ENCODE data around the gene RAB3A. TPM values are rescaled to one million over a fixed set of nuclear protein-coding genes. Genes with fewer than 3 reads are reported as not detected.
A peak's percentile ranks its signal among the peaks of the same experiment; 100 is the strongest.

Gene RAB3A
- total and polyA plus RNA-seq, 9 of the 15 experiments (the other 6 are each of a cell fraction or from before 2014, with no cell fraction given): 0.17 to 5.1 (median 0.90) TPM; not detected in 1

GRCh38 chr19:18147396-18147795 is 56.4 kb downstream of the RAB3A start:
- ATAC-seq: no peak
- H3K27me3 ChIP-seq (ENCODE audit: control insufficient read depth in 2 of 2, insufficient read depth in 2 of 2, low read length in 2 of 2): no peaks in the 10 kb centered on the region
- no peak overlapping the region for H2AFZ ChIP-seq (ENCODE audit: low read depth, low read length)
- no peaks in the 10 kb centered on the region for H3K9me3 ChIP-seq (replicated peaks; ENCODE audit: control insufficient read depth, insufficient read depth, low read depth, low read length)
- ChIA-PET CTCF (ENCODE audit: low intra/inter-chr PET ratio) (no interaction called here), POLR2A (interaction anchor here (0.6 to 1.3 kb wide), 2 partner anchors 132 to 134 kb away, joined by 3 read pairs; partner anchors contain the start of gene JUND)
- intact Hi-C loops (cut with micrococcal nuclease): no loop called here
- no peaks in the 10 kb centered on the region for H4K20me1 ChIP-seq (replicated peaks; ENCODE audit: control insufficient read depth, insufficient read depth, low read length)
- no peak overlapping the region for H3K4me2 ChIP-seq (ENCODE audit: insufficient read depth, low read length)
- H3K36me3 ChIP-seq (ENCODE audit: control insufficient read depth, insufficient read depth, low read length): peaks cover 47% of the 10 kb centered on the region; the same call in 2 of the 3 replicates
- peaks cover 6 to 29% of the 10 kb centered on the region in 2 experiments; a peak in 3 of 5 replicates for H3K4me1 ChIP-seq (replicated peaks in 1 of 2; ENCODE audit: control insufficient read depth in 2 of 2, insufficient read depth in 2 of 2, low read length in 2 of 2)
- DNase-seq (ENCODE audit: extremely low read depth in 1 of 4, low spot score in 3 of 4): no peak
- in situ Hi-C loops (cut with MboI): no loop called here
- H3K4me3 ChIP-seq: no peak overlapping the region
- 84% methylated on average over 9 of the region's 13 CpGs for WGBS (ENCODE audit: insufficient coverage, low coverage, missing lambda C conversion rate)
- no peaks in the 10 kb centered on the region for H3K79me2 ChIP-seq (ENCODE audit: control insufficient read depth, insufficient read depth, low read length)
- no peaks in the 10 kb centered on the region for H3K9me1 ChIP-seq (ENCODE audit: control insufficient read depth, insufficient read depth, low read length)
- TF ChIP-seq BCL6 (CRISPR knock-in tag; IDR thresholded peaks at IDR 0.05) (no peak), MEF2A (IDR thresholded peaks at IDR 0.05; ENCODE audit: control insufficient read depth, low read depth, low read length) (no peak), CBX8 (IDR thresholded peaks at IDR 0.05; ENCODE audit: borderline replicate concordance, extremely low read depth, low read depth, low read length, poor library complexity, severe bottlenecking) (no peak), SMARCC2 (IDR thresholded peaks at IDR 0.05; ENCODE audit: low read depth) (no peak), POLR2H (tag; IDR thresholded peaks at IDR 0.05; ENCODE audit: low read depth) (no peak), TCFL5 (CRISPR knock-in tag; conservative IDR thresholded peaks at IDR 0.05) (no peak), TAF9B (IDR thresholded peaks at IDR 0.05; ENCODE audit: partially characterized antibody) (no peak), BHLHE40 (IDR thresholded peaks at IDR 0.05; ENCODE audit: low read length) (no peak), ATF7 (IDR thresholded peaks at IDR 0.05) (no peak), KHSRP (IDR thresholded peaks at IDR 0.05) (no peak), PHB (CRISPR knock-in tag; IDR thresholded peaks at IDR 0.05) (no peak)
- TF ChIP-seq, protein P1, sequence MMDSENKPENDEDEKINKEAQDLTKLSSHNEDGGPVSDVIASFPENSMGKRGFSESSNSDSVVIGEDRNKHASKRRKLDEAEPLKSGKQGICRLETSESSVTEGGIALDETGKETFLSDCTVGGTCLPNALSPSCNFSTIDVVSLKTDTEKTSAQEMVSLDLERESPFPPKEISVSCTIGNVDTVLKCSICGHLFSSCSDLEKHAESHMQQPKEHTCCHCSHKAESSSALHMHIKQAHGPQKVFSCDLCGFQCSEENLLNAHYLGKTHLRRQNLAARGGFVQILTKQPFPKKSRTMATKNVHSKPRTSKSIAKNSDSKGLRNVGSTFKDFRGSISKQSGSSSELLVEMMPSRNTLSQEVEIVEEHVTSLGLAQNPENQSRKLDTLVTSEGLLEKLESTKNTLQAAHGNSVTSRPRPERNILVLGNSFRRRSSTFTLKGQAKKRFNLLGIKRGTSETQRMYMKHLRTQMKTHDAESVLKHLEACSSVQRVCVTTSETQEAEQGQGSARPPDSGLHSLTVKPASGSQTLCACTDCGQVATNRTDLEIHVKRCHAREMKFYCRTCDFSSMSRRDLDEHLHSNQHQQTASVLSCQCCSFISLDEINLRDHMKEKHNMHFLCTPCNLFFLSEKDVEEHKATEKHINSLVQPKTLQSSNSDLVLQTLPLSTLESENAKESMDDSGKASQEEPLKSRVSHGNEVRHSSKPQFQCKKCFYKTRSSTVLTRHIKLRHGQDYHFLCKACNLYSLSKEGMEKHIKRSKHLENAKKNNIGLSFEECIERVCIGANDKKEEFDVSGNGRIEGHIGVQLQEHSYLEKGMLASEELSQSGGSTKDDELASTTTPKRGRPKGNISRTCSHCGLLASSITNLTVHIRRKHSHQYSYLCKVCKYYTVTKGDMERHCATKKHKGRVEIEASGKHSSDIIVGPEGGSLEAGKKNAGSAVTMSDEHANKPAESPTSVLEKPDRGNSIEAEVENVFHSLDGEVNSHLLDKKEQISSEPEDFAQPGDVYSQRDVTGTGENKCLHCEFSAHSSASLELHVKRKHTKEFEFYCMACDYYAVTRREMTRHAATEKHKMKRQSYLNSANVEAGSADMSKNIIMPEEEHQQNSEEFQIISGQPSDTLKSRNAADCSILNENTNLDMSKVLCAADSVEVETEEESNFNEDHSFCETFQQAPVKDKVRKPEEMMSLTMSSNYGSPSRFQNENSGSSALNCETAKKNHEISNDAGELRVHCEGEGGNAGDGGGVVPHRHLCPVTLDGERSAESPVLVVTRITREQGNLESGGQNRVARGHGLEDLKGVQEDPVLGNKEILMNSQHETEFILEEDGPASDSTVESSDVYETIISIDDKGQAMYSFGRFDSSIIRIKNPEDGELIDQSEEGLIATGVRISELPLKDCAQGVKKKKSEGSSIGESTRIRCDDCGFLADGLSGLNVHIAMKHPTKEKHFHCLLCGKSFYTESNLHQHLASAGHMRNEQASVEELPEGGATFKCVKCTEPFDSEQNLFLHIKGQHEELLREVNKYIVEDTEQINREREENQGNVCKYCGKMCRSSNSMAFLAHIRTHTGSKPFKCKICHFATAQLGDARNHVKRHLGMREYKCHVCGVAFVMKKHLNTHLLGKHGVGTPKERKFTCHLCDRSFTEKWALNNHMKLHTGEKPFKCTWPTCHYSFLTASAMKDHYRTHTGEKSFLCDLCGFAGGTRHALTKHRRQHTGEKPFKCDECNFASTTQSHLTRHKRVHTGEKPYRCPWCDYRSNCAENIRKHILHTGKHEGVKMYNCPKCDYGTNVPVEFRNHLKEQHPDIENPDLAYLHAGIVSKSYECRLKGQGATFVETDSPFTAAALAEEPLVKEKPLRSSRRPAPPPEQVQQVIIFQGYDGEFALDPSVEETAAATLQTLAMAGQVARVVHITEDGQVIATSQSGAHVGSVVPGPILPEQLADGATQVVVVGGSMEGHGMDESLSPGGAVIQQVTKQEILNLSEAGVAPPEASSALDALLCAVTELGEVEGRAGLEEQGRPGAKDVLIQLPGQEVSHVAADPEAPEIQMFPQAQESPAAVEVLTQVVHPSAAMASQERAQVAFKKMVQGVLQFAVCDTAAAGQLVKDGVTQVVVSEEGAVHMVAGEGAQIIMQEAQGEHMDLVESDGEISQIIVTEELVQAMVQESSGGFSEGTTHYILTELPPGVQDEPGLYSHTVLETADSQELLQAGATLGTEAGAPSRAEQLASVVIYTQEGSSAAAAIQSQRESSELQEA (IDR thresholded peaks at IDR 0.05; ENCODE audit: low read depth): no peak
- TF ChIP-seq, protein P2, sequence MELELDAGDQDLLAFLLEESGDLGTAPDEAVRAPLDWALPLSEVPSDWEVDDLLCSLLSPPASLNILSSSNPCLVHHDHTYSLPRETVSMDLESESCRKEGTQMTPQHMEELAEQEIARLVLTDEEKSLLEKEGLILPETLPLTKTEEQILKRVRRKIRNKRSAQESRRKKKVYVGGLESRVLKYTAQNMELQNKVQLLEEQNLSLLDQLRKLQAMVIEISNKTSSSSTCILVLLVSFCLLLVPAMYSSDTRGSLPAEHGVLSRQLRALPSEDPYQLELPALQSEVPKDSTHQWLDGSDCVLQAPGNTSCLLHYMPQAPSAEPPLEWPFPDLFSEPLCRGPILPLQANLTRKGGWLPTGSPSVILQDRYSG (tag; conservative IDR thresholded peaks at IDR 0.05; ENCODE audit: low read depth): no peak
- FAIRE-seq: no peak
- H3K9ac ChIP-seq (ENCODE audit: insufficient read depth in 1 of 2, low read depth in 2 of 2, low read length in 2 of 2): 0 out of 4 replicates have a peak overlapping the region, but pooled peaks of 1 of the 2 experiments have one; percentile 17
- no TSS peak for BruUV-seq (replicated peaks)
- no peak overlapping the region for H3K27ac ChIP-seq (ENCODE audit: extremely low read depth, low read depth, low read length)
